Activated CD8-positive, alpha-beta memory T cell treated with anti-CD3 and anti-CD28 coated beads for 36 hours (primary cell): ENCODE results near the gene NT5DC3. TPM values are rescaled to one million over a fixed set of nuclear protein-coding genes. Genes with fewer than 3 reads are reported as not detected.
"Not testable (repeated sequence)": the region's sequence is repeated elsewhere in the genome, so short reads cannot be mapped to it uniquely, and the experiment has no call there.

ENCODE experiments used
- CTCF ChIA-PET: fragments of 350-600 bp; sonication (Branson Sonifier 250); formaldehyde crosslinking; loops from one replicate; lab custom pipeline; 2021; ENCODE audit warnings: antibody characterized with exemption; lab: Charles Lee
- POLR2A ChIA-PET: fragments of 350-600 bp; sonication (Branson Sonifier 250); formaldehyde crosslinking; loops from one replicate; lab custom pipeline; 2021; ENCODE audit warnings: antibody characterized with exemption; lab: Charles Lee
- total RNA-seq, 2 experiments: library from RNA; stranded (reverse); gene quantifications; one replicate each; pipeline ENCODE4 v1.2.3, GENCODE V29; 2021

The NT5DC3 gene
- total RNA-seq, 2 experiments from 2014 or later = 12.3 to 12.7 TPM

- CTCF ChIA-PET = no interaction called here
- POLR2A ChIA-PET = no interaction called here
Measured at GRCh38 chr12:103838254-103838914, 2.6 kb downstream of the NT5DC3 start.

- POLR2A ChIA-PET = no interaction called here
- CTCF ChIA-PET = no interaction called here
Measured at GRCh38 chr12:103836345-103836744, 4.7 kb downstream of the NT5DC3 start.

GRCh38 chr12:103835747-103836335 lies 5.2 kb downstream of the NT5DC3 start:
- CTCF ChIA-PET = not testable (repeated sequence)

GRCh38 chr12:103834942-103835341 lies 6.1 kb downstream of the NT5DC3 start:
- ChIA-PET POLR2A (no interaction called here), CTCF (no interaction called here)

More at GRCh38 chr12:103835747-103836335, 5.2 kb downstream of the NT5DC3 start:
- POLR2A ChIA-PET = not testable (repeated sequence)

GRCh38 chr12:103833891-103834290 lies 7.1 kb downstream of the NT5DC3 start:
- ChIA-PET POLR2A (no interaction called here), CTCF (no interaction called here)

- ChIA-PET CTCF (interaction anchor here (0.6 kb wide), 1 partner anchor 199 kb away, joined by 5 read pairs; no protein-coding TSS in a partner anchor), POLR2A (no interaction called here)
Measured at GRCh38 chr12:103833095-103833775, 7.8 kb downstream of the NT5DC3 start.

GRCh38 chr12:103832048-103832997 lies 8.7 kb downstream of the NT5DC3 start:
- ChIA-PET CTCF (no interaction called here), POLR2A (no interaction called here)

- CTCF ChIA-PET = no interaction called here
- POLR2A ChIA-PET = no interaction called here
Measured at GRCh38 chr12:103830730-103831320, 10.2 kb downstream of the NT5DC3 start.

GRCh38 chr12:103830025-103830725 lies 10.9 kb downstream of the NT5DC3 start:
- ChIA-PET CTCF (no interaction called here), POLR2A (no interaction called here)

- CTCF ChIA-PET = no interaction called here
Measured at GRCh38 chr12:103829092-103829491, 11.9 kb downstream of the NT5DC3 start.

GRCh38 chr12:103827911-103828391 lies 13.1 kb downstream of the NT5DC3 start:
- ChIA-PET CTCF (no interaction called here), POLR2A (no interaction called here)

More at GRCh38 chr12:103829092-103829491, 11.9 kb downstream of the NT5DC3 start:
- POLR2A ChIA-PET = no interaction called here

GRCh38 chr12:103824845-103825244 lies 16.2 kb downstream of the NT5DC3 start:
- ChIA-PET CTCF (no interaction called here), POLR2A (no interaction called here)

GRCh38 chr12:103824290-103824689 lies 16.7 kb downstream of the NT5DC3 start:
- ChIA-PET CTCF (no interaction called here), POLR2A (no interaction called here)

GRCh38 chr12:103823871-103824270 lies 17.2 kb downstream of the NT5DC3 start:
- POLR2A ChIA-PET = no interaction called here
- CTCF ChIA-PET = no interaction called here

GRCh38 chr12:103821773-103822172 lies 19.3 kb downstream of the NT5DC3 start:
- ChIA-PET CTCF (no interaction called here), POLR2A (no interaction called here)

- CTCF ChIA-PET = no interaction called here
- POLR2A ChIA-PET = no interaction called here
Measured at GRCh38 chr12:103820881-103821489, 20.0 kb downstream of the NT5DC3 start.

- CTCF ChIA-PET = no interaction called here
- POLR2A ChIA-PET = no interaction called here
Measured at GRCh38 chr12:103820361-103820760, 20.7 kb downstream of the NT5DC3 start.

- CTCF ChIA-PET = no interaction called here
- POLR2A ChIA-PET = no interaction called here
Measured at GRCh38 chr12:103819892-103820291, 21.1 kb downstream of the NT5DC3 start.
